Measurements from ENCODE around the gene GYG2. TPM values are rescaled to one million over a fixed set of nuclear protein-coding genes. Genes with fewer than 3 reads are reported as not detected.
"Not testable (repeated sequence)": the region's sequence is repeated elsewhere in the genome, so short reads cannot be mapped to it uniquely, and the experiment has no call there.

The GYG2 gene
- total RNA-seq, 1 donor from 2014 or later = 49.2 TPM

- Mint-ChIP-seq H3K9me3 (peaks cover under 1% of the 10 kb centered on the region), H3K36me3 (peaks cover 12% of the 10 kb centered on the region), H3K27me3 (no peaks in the 10 kb centered on the region), H3K27ac (peak overlapping the region; percentile 97), H3K4me1 (ENCODE audit: unreplicated experiment) (peaks cover 32% of the 10 kb centered on the region), H3K4me3 (peak overlapping the region; percentile 82)
- DNase-seq (ENCODE audit: extremely low spot score, unreplicated experiment) = no peak
- no peak for TF ChIP-seq CTCF (conservative IDR thresholded peaks at IDR 0.05)
These were observed 68.6 kb downstream of the GYG2 start for GRCh38 chrX:2897311-2897689.

- not testable (repeated sequence) for DNase-seq (ENCODE audit: extremely low spot score, unreplicated experiment); H3K9me3 Mint-ChIP-seq; H3K27me3 Mint-ChIP-seq
- Mint-ChIP-seq H3K4me1 (ENCODE audit: unreplicated experiment) (peaks cover 32% of the 10 kb centered on the region), H3K36me3 (peaks cover 19% of the 10 kb centered on the region), H3K27ac (peak overlapping the region; percentile 97), H3K4me3 (peak overlapping the region; percentile 82)
These were observed 69.2 kb downstream of the GYG2 start for GRCh38 chrX:2897690-2898623.

GRCh38 chrX:2898846-2899512 lies 70.2 kb downstream of the GYG2 start:
- peaks cover 32% of the 10 kb centered on the region for H3K4me1 Mint-ChIP-seq (ENCODE audit: unreplicated experiment)
- no peak for DNase-seq (ENCODE audit: extremely low spot score, unreplicated experiment)
- peak overlapping the region; percentile 82 for H3K4me3 Mint-ChIP-seq
- H3K9me3 Mint-ChIP-seq = peaks cover 9% of the 10 kb centered on the region
- peak overlapping the region; percentile 97 for H3K27ac Mint-ChIP-seq
- no peak for TF ChIP-seq CTCF (conservative IDR thresholded peaks at IDR 0.05)
- no peaks in the 10 kb centered on the region for H3K27me3 Mint-ChIP-seq
- H3K36me3 Mint-ChIP-seq = peaks cover 21% of the 10 kb centered on the region

GRCh38 chrX:2901367-2902036 lies 72.8 kb downstream of the GYG2 start:
- H3K27me3 Mint-ChIP-seq = no peaks in the 10 kb centered on the region
- peaks cover 21% of the 10 kb centered on the region for H3K4me1 Mint-ChIP-seq (ENCODE audit: unreplicated experiment)
- TF ChIP-seq CTCF (conservative IDR thresholded peaks at IDR 0.05) = no peak
- DNase-seq (ENCODE audit: extremely low spot score, unreplicated experiment) = no peak
- peaks cover 35% of the 10 kb centered on the region for H3K36me3 Mint-ChIP-seq
- peaks cover 9% of the 10 kb centered on the region for H3K9me3 Mint-ChIP-seq
- H3K4me3 Mint-ChIP-seq = no peak overlapping the region
- peak overlapping the region; percentile 25 for H3K27ac Mint-ChIP-seq

GRCh38 chrX:2902841-2903240 lies 74.1 kb downstream of the GYG2 start:
- peaks cover 39% of the 10 kb centered on the region for H3K36me3 Mint-ChIP-seq

More at GRCh38 chrX:2902841-2903240, 74.1 kb downstream of the GYG2 start:
- H3K4me3 Mint-ChIP-seq = no peak overlapping the region
- no peak for TF ChIP-seq CTCF (conservative IDR thresholded peaks at IDR 0.05)
- H3K27me3 Mint-ChIP-seq = no peaks in the 10 kb centered on the region
- peaks cover 14% of the 10 kb centered on the region for H3K4me1 Mint-ChIP-seq (ENCODE audit: unreplicated experiment)
- no peak overlapping the region for H3K27ac Mint-ChIP-seq
- H3K9me3 Mint-ChIP-seq = peaks cover 9% of the 10 kb centered on the region
- no peak for DNase-seq (ENCODE audit: extremely low spot score, unreplicated experiment)

All from type B pancreatic cell (in vitro differentiated cells).